WERI-Rb-1 (cell line): ENCODE results near the gene CEP57.

Source experiments
- DNase-seq: peaks from one replicate; pipeline ENCODE4 v3.0.0-alpha.2; 2020
- H3K27ac ChIP-seq: fragments of 250-450 bp; sonication (Bioruptor Pico); 2 replicates; pipeline ENCODE4 v1.5.1; 2020; ENCODE audit warnings: mild to moderate bottlenecking, moderate library complexity
- H3K27me3 ChIP-seq: fragments of 250-450 bp; sonication (Bioruptor Pico); 2 replicates; pipeline ENCODE4 v1.5.1; 2021; ENCODE audit warnings: mild to moderate bottlenecking, low read depth, moderate library complexity; ENCODE audit not compliant: insufficient read depth, severe bottlenecking
- H3K36me3 ChIP-seq: fragments of 250-450 bp; sonication (Bioruptor Pico); 2 replicates; pipeline ENCODE4 v1.5.1; 2020; ENCODE audit warnings: mild to moderate bottlenecking, moderate library complexity
- H3K4me3 ChIP-seq: 2 replicates; pipeline ENCODE4 v1.5.1; 2011; ENCODE audit warnings: low read depth, mild to moderate bottlenecking, control low read depth, low read length
- H3K9me3 ChIP-seq: fragments of 250-450 bp; sonication (Bioruptor Pico); 2 replicates; pipeline ENCODE4 v1.5.1; 2021; ENCODE audit warnings: mild to moderate bottlenecking, moderate library complexity; ENCODE audit not compliant: severe bottlenecking
- CTCF ChIP-seq: IDR thresholded peaks from 2 replicates; pipeline ENCODE4 v1.5.1; 2011; ENCODE audit warnings: low read depth, mild to moderate bottlenecking, control low read depth, inconsistent platforms, low read length

The CEP57 gene

DNA sequence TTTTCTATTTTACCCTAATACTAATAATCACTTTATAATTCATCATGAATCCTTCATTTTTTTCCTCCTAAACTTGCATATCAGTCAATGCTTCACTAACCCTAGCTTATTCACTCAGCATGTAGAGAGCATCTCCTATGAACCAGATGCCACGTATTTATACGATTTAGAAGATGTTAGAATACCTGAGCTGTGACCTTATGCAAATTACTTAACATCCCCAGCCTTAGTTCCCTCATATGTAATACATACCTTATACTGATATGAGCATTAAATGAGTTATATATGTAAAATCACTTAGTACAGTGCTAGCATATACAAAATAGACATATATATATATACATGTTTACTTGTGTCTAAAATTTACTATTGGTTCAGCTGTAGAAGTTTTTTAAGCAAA is 9.8 kb upstream of the CEP57 start:
- TF ChIP-seq CTCF, result no peak
- H3K9me3 ChIP-seq, result no peaks in the 10 kb centered on the region
- peaks cover 79% of the 10 kb centered on the region for H3K36me3 ChIP-seq
- H3K27me3 ChIP-seq, result no peaks in the 10 kb centered on the region
- no peak overlapping the region for H3K4me3 ChIP-seq
- no peak overlapping the region for H3K27ac ChIP-seq
- DNase-seq, result no peak

- H3K36me3 ChIP-seq, result peaks cover 45% of the 10 kb centered on the region
- H3K4me3 ChIP-seq, result peak overlapping the region; percentile 71
- H3K27me3 ChIP-seq, result no peaks in the 10 kb centered on the region
- no peaks in the 10 kb centered on the region for H3K9me3 ChIP-seq
- peak; percentile 44; the same call in 1 of the 2 replicates for TF ChIP-seq CTCF
- peak overlapping the region; percentile 98 for H3K27ac ChIP-seq
- DNase-seq, result peak; percentile 59
These were observed 1.3 kb upstream of the CEP57 start for GRCh38 chr11:95788921-95789505.

GRCh38 chr11:95789506-95790122 is 684 bp upstream of the CEP57 start, which contains the start of gene FAM76B:
TSS of gene FAM76B (minus strand) at chr11:95789782. CDS start at chr11:95789478, 304 bp downstream.
- no peak for TF ChIP-seq CTCF
- Histone ChIP-seq H3K27ac (peak within 1 kb of the TSS; percentile 98), H3K36me3 (peaks cover 42% of the 10 kb centered on the region), H3K4me3 (peak within 1 kb of the TSS; percentile 71), H3K9me3 (no peaks in the 10 kb centered on the region), H3K27me3 (no peaks in the 10 kb centered on the region)
- peak; percentile 98 for DNase-seq

DNA sequence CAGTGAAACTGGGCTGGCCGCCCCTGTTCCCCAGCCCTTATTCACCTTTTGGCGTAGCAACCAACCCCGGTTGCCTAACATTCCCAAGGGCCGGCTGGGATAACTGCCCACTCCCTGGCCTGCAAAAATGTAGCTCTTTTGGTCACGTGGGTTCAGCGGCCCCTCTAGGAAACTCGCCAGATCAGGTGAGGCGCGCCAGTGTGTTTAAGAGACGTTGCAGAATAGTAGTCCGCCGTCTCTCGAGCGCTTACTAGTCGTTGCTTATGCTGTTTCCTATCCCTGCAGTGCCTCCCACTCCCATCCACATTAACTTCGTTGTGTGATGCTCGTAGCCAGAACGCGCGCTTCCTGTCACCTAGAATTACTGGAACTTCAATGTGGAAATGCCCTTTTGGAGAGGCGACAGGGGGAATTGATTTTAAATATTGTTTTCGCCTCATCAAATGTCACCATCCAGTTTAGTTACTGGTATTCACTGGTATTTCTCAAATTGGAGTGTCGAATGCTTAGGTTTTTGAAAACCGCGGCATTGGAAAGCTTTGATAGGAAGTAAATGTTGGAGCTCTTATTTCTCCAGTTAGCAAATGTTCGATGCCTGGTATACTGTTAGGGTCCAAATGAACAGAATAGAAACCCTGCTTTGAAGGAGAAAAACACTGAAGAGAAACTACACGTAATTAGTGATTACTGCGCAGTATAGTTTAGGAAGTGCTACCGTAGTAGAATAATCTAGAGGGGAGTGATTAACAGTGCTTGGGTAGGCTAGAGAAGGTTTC is 823 bp downstream of the CEP57 start:
- peak; percentile 65 for DNase-seq

DNA sequence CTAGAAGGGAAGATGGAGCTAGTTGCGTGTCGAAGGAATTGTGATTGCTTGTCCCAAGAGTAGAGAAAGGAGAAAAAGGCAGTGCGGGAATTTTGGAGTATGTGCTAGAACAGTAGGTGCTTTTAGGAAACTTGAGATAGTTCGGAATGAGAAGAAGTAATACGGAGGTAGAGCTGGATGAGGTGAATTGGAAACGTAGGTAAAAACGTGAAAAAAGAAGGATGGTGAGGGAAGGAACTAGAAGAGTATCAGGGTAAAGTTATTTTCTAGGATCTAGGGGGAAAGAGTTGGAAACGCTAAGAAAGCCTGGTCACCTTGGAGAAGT is 1.4 kb downstream of the CEP57 start:
- H3K27ac ChIP-seq, result peak overlapping the region; percentile 98

More for the DNA sequence above, 823 bp downstream of the CEP57 start:
- H3K9me3 ChIP-seq, result no peaks in the 10 kb centered on the region
- peak overlapping the region; percentile 71 for H3K4me3 ChIP-seq
- peak overlapping the region; percentile 98 for H3K27ac ChIP-seq
- H3K27me3 ChIP-seq, result no peaks in the 10 kb centered on the region
- peaks cover 26% of the 10 kb centered on the region for H3K36me3 ChIP-seq
- TF ChIP-seq CTCF, result no peak

More for the DNA sequence above, 1.4 kb downstream of the CEP57 start:
- no peak for TF ChIP-seq CTCF
- H3K36me3 ChIP-seq, result peaks cover 22% of the 10 kb centered on the region
- peak overlapping the region; percentile 71 for H3K4me3 ChIP-seq
- H3K27me3 ChIP-seq, result no peaks in the 10 kb centered on the region
- no peak for DNase-seq
- no peaks in the 10 kb centered on the region for H3K9me3 ChIP-seq
